GM20000 (cell line): Measurements from ENCODE around the gene PTPN14.

Source experiments
- DNase-seq: peaks from one replicate; pipeline ENCODE4 v3.0.0; 2012; ENCODE audit warnings: low spot score
- CTCF ChIP-seq: IDR thresholded peaks from 2 replicates; pipeline ENCODE4 v1.5.1; 2012; ENCODE audit warnings: mild to moderate bottlenecking, control low read depth; ENCODE audit errors: extremely low read depth, missing control alignments

The PTPN14 gene

GRCh38 chr1:214318956-214319736 is 232.3 kb downstream of the PTPN14 start:
- no peak for TF ChIP-seq CTCF
- no peak for DNase-seq

GRCh38 chr1:214318356-214318755 is 233.0 kb downstream of the PTPN14 start:
- no peak for TF ChIP-seq CTCF
- DNase-seq: no peak

- peak; percentile 16 for TF ChIP-seq CTCF
- DNase-seq: no peak
These were observed 233.7 kb downstream of the PTPN14 start for GRCh38 chr1:214317734-214318133.

- no peak for TF ChIP-seq CTCF
- no peak for DNase-seq
These were observed 234.1 kb downstream of the PTPN14 start for GRCh38 chr1:214317300-214317699.

- no peak for DNase-seq
These were observed 234.8 kb downstream of the PTPN14 start for GRCh38 chr1:214316593-214316992.

GRCh38 chr1:214314178-214314843 is 237.1 kb downstream of the PTPN14 start:
- no peak for DNase-seq
- TF ChIP-seq CTCF: no peak

More at GRCh38 chr1:214316593-214316992, 234.8 kb downstream of the PTPN14 start:
- TF ChIP-seq CTCF: no peak

- no peak for TF ChIP-seq CTCF
- DNase-seq: no peak
These were observed 238.8 kb downstream of the PTPN14 start for GRCh38 chr1:214312530-214313051.
